ENCODE data around the gene USP20.

- TF ChIP-seq POLR2AphosphoS5 (IDR thresholded peaks at IDR 0.05; ENCODE audit: low read depth, low read length): no peak
- TF ChIP-seq POLR2A (IDR thresholded peaks at IDR 0.05; ENCODE audit: low read depth, low read length): no peak
- no peak for TF ChIP-seq TAF1 (IDR thresholded peaks at IDR 0.05; ENCODE audit: borderline replicate concordance, low read depth, low read length)
These were observed 21.9 kb downstream of the USP20 start for GRCh38 chr9:129857207-129857606.

Measured in GM12892 (cell line).